ENCODE data around the gene IDS. TPM values are rescaled to one million over a fixed set of nuclear protein-coding genes. Genes with fewer than 3 reads are reported as not detected.

Gene IDS
- total RNA-seq, result 18.5 and 24.5 TPM in 2 replicates

GRCh38 chrX:149504915-149505651, at the start of gene IDS:
TSS of gene IDS (minus strand) at chrX:149505306. CDS start at chrX:149505137, 169 bp downstream.

DNA sequence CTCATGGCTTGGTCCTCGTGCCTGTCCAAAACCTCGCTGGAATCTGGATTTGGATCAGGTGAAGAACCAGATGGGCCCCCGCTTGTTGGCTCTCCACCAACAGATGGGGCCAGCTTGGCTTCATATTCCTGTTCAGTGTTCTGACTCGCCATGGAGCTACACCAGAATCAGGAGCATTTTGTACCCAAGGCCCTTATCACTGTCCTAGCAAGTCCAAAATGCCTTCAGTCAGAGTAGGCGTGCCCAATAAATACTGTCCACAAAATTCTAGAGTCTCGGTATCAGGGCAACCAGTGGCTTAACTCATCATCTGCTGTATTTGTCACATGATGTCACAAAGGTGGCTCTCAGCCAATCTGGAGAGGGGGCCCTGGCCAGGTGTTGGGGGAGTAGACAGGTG, 44.6 kb upstream of the IDS start, which contains the start of gene HSFX3:
TSS of gene HSFX3 (minus strand) at position 224 of the 400 bp plus-strand sequence. CDS start at position 152, 72 bp downstream.

GRCh38 chrX:149540621-149541520, 35.8 kb upstream of the IDS start, which contains the start of gene EOLA1:
TSS of gene EOLA1 (plus strand) at chrX:149541012. CDS start at chrX:149545631, 4,619 bp downstream.

Other genes with a start within 250 kb of the IDS start
- 7.1 and 11.4 TPM in 2 replicates for gene EOLA1, start 35.7 kb upstream of the IDS start, total RNA-seq
- gene HSFX3, start 44.6 kb upstream of the IDS start, total RNA-seq, result not detected in 2 replicates
- gene MAGEA9B, start 82.2 kb upstream of the IDS start, total RNA-seq, result not detected in 2 replicates
- gene HSFX2, start 90.0 kb upstream of the IDS start, total RNA-seq, result not detected in 2 replicates
- gene TMEM185A, start 126.5 kb upstream of the IDS start, total RNA-seq, result 8.1 and 8.5 TPM in 2 replicates
- gene MAGEA11, start 206.8 kb upstream of the IDS start, total RNA-seq, result not detected in 2 replicates